Measurements from ENCODE around the gene LRRC47.
"Not testable (repeated sequence)": the region's sequence is repeated elsewhere in the genome, so short reads cannot be mapped to it uniquely, and the experiment has no call there.

The LRRC47 gene

DNA sequence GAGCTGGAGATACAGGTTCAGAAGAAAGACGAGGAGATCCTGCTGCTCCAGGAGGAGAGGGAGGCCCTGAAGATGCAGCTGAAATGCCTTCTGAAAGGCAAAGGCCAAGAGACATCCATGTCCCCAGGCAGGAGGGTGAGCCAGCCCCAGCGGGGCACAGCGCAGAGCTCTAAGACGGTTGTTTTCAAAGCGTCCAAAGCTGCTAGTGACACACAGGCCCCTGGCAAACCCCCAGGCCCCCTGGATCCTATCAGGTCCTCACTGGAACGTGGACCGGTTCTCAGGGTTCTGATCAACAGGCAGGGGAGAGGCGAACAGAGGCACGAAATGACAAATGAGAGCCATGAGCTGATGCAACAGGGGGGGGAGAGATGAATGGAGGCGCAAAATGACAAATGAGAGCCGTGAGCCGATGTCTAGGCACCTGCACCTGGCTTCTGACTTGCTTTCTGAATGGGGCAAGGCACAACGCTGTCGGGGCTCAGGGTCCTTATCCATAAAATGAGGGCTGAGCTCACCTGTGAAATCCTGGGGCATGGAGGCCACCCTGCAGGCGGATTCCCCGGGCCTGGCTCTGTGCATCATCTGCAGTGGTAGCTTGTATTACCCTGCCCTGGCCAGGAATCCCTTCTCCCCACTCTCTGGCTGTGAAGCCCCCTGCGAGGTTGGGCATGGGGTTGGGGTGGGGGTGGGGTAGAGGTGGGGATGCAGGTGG is 34.8 kb downstream of the LRRC47 start:
- Mint-ChIP-seq H3K9me3 (no peaks in the 10 kb centered on the region), H3K4me1 (ENCODE audit: low read depth) (no peaks in the 10 kb centered on the region), H3K4me3 (no peak overlapping the region), H3K27ac (no peak overlapping the region), H3K36me3 (ENCODE audit: low read depth) (no peaks in the 10 kb centered on the region), H3K27me3 (peaks cover 27% of the 10 kb centered on the region)
- no peak for DNase-seq

DNA sequence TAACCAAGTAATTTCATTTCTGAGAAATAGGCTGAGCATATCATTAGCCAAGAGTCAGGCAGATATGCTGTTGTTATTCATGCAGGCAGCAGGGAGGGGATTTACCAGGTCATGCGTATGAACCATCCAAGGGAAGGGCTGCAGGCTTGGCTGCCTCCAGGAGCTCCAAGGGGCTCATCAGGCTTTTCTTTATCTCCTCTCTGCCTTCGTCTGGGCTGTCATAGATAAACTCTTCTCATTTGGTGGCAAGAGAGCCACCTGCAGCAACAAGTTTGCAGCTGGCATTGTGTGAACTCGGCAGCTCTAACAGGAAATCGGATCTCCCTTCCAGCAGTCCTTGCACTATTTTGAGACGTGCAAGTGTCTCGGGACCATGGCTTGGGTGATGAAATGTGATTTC is 36.5 kb downstream of the LRRC47 start:
- H3K4me3 Mint-ChIP-seq = no peak overlapping the region
- H3K27me3 Mint-ChIP-seq = peaks cover 27% of the 10 kb centered on the region

DNA sequence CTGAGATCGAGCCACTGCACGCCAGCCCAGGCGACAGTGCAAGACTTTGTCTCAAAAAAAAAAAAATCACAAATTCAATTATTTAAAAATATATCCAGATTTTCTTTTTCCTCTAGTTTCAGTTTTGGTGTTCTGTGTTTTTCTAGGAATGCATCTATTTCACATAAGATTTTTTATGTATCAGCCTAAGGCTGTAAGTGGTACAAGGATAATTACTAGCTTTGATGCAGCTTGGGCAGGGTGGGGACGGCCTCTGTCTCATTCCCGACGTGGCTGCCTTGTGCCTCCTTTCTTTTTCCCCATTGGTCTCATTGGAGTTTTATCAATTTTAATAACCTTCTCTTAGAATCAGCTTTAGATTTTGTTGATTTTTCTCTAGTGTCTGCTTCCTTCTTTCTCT is 37.1 kb downstream of the LRRC47 start:
- H3K9me3 Mint-ChIP-seq = no peaks in the 10 kb centered on the region
- DNase-seq = no peak

More for the DNA sequence above, 36.5 kb downstream of the LRRC47 start:
- no peaks in the 10 kb centered on the region for H3K9me3 Mint-ChIP-seq
- no peak overlapping the region for H3K27ac Mint-ChIP-seq
- no peaks in the 10 kb centered on the region for H3K4me1 Mint-ChIP-seq (ENCODE audit: low read depth)
- DNase-seq = no peak
- H3K36me3 Mint-ChIP-seq (ENCODE audit: low read depth) = no peaks in the 10 kb centered on the region

DNA sequence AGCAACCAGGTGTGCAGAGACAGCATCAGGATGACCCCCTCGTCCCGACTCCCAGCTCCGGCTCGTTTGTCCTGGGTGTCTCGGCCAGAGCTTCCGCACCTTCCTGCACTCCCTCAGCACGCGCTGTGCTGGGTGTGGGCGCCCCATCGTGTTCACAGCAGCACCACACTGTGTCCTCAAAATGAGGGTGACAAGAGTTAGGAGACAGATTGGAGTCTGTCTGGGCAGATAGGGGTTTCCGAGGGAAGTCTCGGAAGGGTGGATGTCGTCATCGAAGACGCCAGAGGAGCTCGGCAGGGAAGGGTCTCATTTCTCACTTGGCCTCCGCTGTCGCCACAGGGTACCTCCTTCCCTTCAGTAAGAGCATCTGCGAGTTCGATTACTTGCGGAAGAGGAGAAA is 39.9 kb downstream of the LRRC47 start:
- H3K9me3 Mint-ChIP-seq = no peaks in the 10 kb centered on the region
- no peak overlapping the region for H3K27ac Mint-ChIP-seq
- no peak overlapping the region for H3K4me3 Mint-ChIP-seq
- H3K36me3 Mint-ChIP-seq (ENCODE audit: low read depth) = no peaks in the 10 kb centered on the region
- DNase-seq = no peak
- peaks cover 18% of the 10 kb centered on the region for H3K27me3 Mint-ChIP-seq
- H3K4me1 Mint-ChIP-seq (ENCODE audit: low read depth) = no peaks in the 10 kb centered on the region

More for the DNA sequence above, 37.1 kb downstream of the LRRC47 start:
- Mint-ChIP-seq H3K4me1 (ENCODE audit: low read depth) (no peaks in the 10 kb centered on the region), H3K4me3 (no peak overlapping the region), H3K27me3 (peaks cover 22% of the 10 kb centered on the region), H3K36me3 (ENCODE audit: low read depth) (no peaks in the 10 kb centered on the region), H3K27ac (no peak overlapping the region)

DNA sequence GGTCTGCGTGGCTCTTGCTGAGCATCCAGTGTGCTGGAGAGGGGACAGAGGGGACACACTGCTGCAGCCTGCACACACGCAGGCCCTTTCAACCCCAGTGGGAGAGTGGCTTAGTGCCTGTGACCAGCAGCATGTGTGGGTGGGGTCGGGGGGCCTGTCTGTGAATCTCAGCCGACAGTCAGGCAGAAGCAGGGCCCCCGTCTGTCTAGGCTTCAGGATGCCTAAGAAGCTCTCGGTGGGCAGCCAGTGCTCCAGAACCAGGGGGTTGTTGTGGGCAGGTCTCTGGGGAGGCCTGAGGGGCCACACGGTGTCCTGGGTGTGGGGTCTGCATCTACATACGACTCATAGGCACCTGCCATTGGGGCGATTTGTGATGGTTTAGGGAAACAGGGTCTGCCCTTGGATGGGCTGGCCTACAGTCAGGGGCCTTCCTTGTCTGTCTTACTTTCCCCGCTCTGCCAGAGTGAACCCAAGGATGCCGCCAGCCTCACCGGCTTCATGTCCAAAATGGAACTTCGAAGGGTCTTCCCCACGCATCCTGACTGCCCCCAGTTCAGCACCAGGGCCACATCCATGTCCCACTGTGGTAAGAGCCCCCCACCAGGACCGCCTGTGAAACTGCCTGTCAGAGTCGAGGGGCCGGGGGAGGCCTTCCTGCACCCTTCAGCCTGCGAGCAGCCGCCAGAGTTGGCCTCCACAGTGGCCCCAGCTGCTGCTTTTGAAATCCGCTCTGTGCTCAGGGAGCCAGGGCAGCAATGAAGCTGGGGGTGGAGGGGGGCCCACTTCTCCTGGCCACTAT is 42.4 kb downstream of the LRRC47 start:
- Mint-ChIP-seq H3K9me3 (no peaks in the 10 kb centered on the region), H3K27me3 (peaks cover 2% of the 10 kb centered on the region), H3K4me1 (ENCODE audit: low read depth) (no peaks in the 10 kb centered on the region), H3K27ac (no peak overlapping the region), H3K36me3 (ENCODE audit: low read depth) (no peaks in the 10 kb centered on the region), H3K4me3 (no peak overlapping the region)
- no peak for DNase-seq

GRCh38 chr1:3752400-3752945 is 43.8 kb downstream of the LRRC47 start, which contains the start of gene CCDC27:
Gene CCDC27 (plus strand): TSS chr1:3752450. CDS start chr1:3752482, 32 bp downstream.
- Mint-ChIP-seq H3K9me3 (no peaks in the 10 kb centered on the region), H3K27me3 (peaks cover 2% of the 10 kb centered on the region), H3K27ac (no peak within 1 kb of the TSS), H3K4me3 (no peak within 1 kb of the TSS), H3K36me3 (ENCODE audit: low read depth) (no peaks in the 10 kb centered on the region), H3K4me1 (ENCODE audit: low read depth) (peaks cover 10% of the 10 kb centered on the region)
- DNase-seq = no peak

DNA sequence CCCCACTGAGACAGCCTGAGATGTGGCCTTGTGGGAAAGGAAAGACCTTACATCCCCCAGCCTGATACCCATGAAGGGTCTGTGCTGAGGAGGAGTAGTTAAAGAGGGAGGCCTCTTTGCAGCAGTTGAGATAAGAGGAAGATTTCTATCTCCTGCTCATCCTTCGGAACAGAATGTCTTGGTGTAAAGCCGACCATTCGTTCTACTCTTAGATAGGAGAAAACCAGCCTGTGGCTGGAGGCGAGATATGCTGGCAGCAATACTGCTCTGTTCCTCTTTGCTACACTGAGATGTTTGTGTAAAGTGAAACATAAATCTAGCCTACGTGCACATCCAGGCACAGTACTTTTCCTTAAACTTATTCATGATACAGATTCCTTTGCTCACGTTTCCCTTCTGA is 45.6 kb downstream of the LRRC47 start:
- Mint-ChIP-seq H3K27me3 (no peaks in the 10 kb centered on the region), H3K4me1 (ENCODE audit: low read depth) (peaks cover 18% of the 10 kb centered on the region), H3K27ac (no peak overlapping the region), H3K4me3 (no peak overlapping the region), H3K9me3 (no peaks in the 10 kb centered on the region), H3K36me3 (ENCODE audit: low read depth) (peaks cover 6% of the 10 kb centered on the region)
- no peak for DNase-seq

- Mint-ChIP-seq H3K9me3 (no peaks in the 10 kb centered on the region), H3K27ac (no peak overlapping the region), H3K4me1 (ENCODE audit: low read depth) (peaks cover 29% of the 10 kb centered on the region), H3K4me3 (no peak overlapping the region), H3K27me3 (no peaks in the 10 kb centered on the region), H3K36me3 (ENCODE audit: low read depth) (peaks cover 14% of the 10 kb centered on the region)
- no peak for DNase-seq
Observed at GRCh38 chr1:3749512-3749911, 46.8 kb downstream of the LRRC47 start.

- not testable (repeated sequence) for H3K9me3 Mint-ChIP-seq, H3K27me3 Mint-ChIP-seq, DNase-seq, H3K27ac Mint-ChIP-seq
- peaks cover 21% of the 10 kb centered on the region for H3K36me3 Mint-ChIP-seq (ENCODE audit: low read depth)
- peak overlapping the region; percentile 81 for H3K4me3 Mint-ChIP-seq
- H3K4me1 Mint-ChIP-seq (ENCODE audit: low read depth) = peaks cover 33% of the 10 kb centered on the region
Observed at GRCh38 chr1:3748316-3748900, 47.9 kb downstream of the LRRC47 start.

DNA sequence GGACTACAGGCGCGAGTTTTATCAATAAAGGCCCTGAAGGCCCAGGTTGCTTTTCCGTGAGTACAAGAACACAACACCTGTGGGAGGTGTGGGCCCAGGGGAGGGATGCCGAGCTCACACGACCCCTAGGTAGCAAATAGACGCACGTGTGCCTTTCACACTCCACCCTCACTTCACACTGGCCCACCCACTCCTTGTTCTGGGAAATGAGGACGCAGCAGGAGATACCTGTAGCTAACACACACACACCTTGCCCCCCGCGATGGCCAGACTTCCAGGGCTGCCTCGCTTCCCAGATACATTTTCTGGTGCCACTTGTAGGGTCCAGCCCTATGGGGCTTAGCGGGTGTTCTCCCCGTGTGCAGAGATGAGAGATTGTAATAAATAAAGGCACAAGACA is 48.4 kb downstream of the LRRC47 start:
- Mint-ChIP-seq H3K4me1 (ENCODE audit: low read depth) (peaks cover 36% of the 10 kb centered on the region), H3K4me3 (peak overlapping the region; percentile 81), H3K27ac (no peak overlapping the region), H3K36me3 (ENCODE audit: low read depth) (peaks cover 26% of the 10 kb centered on the region), H3K27me3 (no peaks in the 10 kb centered on the region), H3K9me3 (no peaks in the 10 kb centered on the region)
- no peak for DNase-seq

DNA sequence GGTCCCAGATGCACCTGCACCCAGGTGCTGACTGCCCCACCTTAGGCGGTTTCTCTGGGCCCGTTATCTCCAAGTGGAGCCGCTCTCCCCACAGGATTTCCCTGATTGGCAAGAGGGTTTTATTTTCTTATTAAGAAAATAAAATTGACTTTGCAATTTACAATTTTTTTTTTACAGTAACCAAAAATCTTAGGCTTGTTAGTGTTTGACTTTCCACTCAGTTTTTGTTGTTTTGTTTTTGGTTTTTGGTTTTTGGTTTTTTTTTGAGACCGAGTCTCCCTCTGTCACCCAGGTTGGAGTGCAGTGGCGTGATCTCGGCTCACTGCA is 48.8 kb downstream of the LRRC47 start:
- Mint-ChIP-seq H3K27ac (no peak overlapping the region), H3K4me3 (peak overlapping the region; percentile 81), H3K36me3 (ENCODE audit: low read depth) (peaks cover 30% of the 10 kb centered on the region), H3K4me1 (ENCODE audit: low read depth) (peaks cover 36% of the 10 kb centered on the region), H3K27me3 (no peaks in the 10 kb centered on the region), H3K9me3 (no peaks in the 10 kb centered on the region)
- no peak for DNase-seq

GRCh38 chr1:3746830-3747521 is 49.3 kb downstream of the LRRC47 start:
- no peaks in the 10 kb centered on the region for H3K9me3 Mint-ChIP-seq
- peaks cover 36% of the 10 kb centered on the region for H3K4me1 Mint-ChIP-seq (ENCODE audit: low read depth)
- DNase-seq = peak; percentile 94
- H3K4me3 Mint-ChIP-seq = peak overlapping the region; percentile 81
- no peaks in the 10 kb centered on the region for H3K27me3 Mint-ChIP-seq
- peaks cover 35% of the 10 kb centered on the region for H3K36me3 Mint-ChIP-seq (ENCODE audit: low read depth)
- H3K27ac Mint-ChIP-seq = peak overlapping the region; percentile 86

DNA sequence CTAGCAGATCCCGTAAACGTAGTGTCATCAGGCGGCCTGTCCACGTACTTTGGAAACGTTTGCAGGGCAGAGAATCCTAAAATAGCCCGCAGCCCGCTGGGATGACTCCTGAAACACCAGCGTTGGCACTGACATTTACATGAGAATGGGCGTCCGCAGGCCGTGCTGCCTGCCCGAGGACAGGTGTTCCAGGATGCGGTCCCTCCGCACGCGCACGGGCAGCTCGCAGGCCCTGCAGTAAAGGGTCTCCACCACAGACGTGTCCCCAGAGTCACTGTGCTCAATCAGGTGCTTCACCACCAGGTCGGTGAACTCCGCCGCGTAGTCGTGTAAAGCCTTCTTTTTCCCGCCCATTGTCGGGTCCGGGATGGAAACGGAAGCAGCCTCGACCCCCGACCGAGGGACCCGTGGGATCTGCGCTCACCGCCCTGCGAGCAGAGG is 49.9 kb downstream of the LRRC47 start:
- Mint-ChIP-seq H3K27me3 (no peaks in the 10 kb centered on the region), H3K4me1 (ENCODE audit: low read depth) (peaks cover 36% of the 10 kb centered on the region), H3K4me3 (peak overlapping the region; percentile 81), H3K9me3 (no peaks in the 10 kb centered on the region), H3K27ac (peak overlapping the region; percentile 86), H3K36me3 (ENCODE audit: low read depth) (peaks cover 40% of the 10 kb centered on the region)
- no peak for DNase-seq

Data from activated T-cell treated with anti-CD3 and anti-CD28 coated beads, Interleukin-2, amount 50 U/mL, for 24 hours (primary cell).